Right renal pelvis (tissue), 4 donors: Measurements from ENCODE around the gene FABP1. TPM values are rescaled to one million over a fixed set of nuclear protein-coding genes. Genes with fewer than 3 reads are reported as not detected.

ENCODE experiments used
- DNase-seq, 4 donors: peaks; one replicate each; pipeline ENCODE4 v3.0.0-alpha.2; 2013; ENCODE audit warnings: low read depth in 4 of 4, low spot score in 3 of 4, missing footprints in 1 of 4
- polyA plus RNA-seq, 4 donors: library from polyadenylated mRNA; unstranded; fragments of 120-200 nt; gene quantifications; one replicate each; pipeline ENCODE4 v1.2.1, GENCODE V29; 2013; ENCODE audit not compliant: insufficient read length in 4 of 4

FABP1 gene
- polyA plus RNA-seq, 4 donors, result 19.6 to 27.9 (median 23.4) TPM

GRCh38 chr2:88116669-88117432, 11.0 kb downstream of the FABP1 start:
- no peak for DNase-seq

- DNase-seq, result no peak
Measured at GRCh38 chr2:88115825-88116518, 11.9 kb downstream of the FABP1 start.

GRCh38 chr2:88114889-88115288, 13.0 kb downstream of the FABP1 start:
- peak in 1 of 4 donors; percentile 4 for DNase-seq

- DNase-seq, result no peak
Measured at GRCh38 chr2:88113069-88113468, 14.8 kb downstream of the FABP1 start.

GRCh38 chr2:88110830-88111229, 17.0 kb downstream of the FABP1 start:
- DNase-seq, result no peak

- DNase-seq, result no peak
Measured at GRCh38 chr2:88108796-88109195, 19.1 kb downstream of the FABP1 start.

- no peak for DNase-seq
Measured at GRCh38 chr2:88100489-88100858, 27.4 kb downstream of the FABP1 start.

- DNase-seq, result no peak
Measured at GRCh38 chr2:88099798-88100488, 27.9 kb downstream of the FABP1 start.

GRCh38 chr2:88098558-88098900, 29.3 kb downstream of the FABP1 start:
- no peak for DNase-seq

GRCh38 chr2:88097891-88098557, 29.8 kb downstream of the FABP1 start:
- no peak for DNase-seq

GRCh38 chr2:88097192-88097591, 30.7 kb downstream of the FABP1 start:
- DNase-seq, result no peak

- no peak for DNase-seq
Measured at GRCh38 chr2:88096708-88097107, 31.2 kb downstream of the FABP1 start.

- DNase-seq, result no peak
Measured at GRCh38 chr2:88095022-88095421, 32.8 kb downstream of the FABP1 start.

GRCh38 chr2:88092773-88093172, 35.1 kb downstream of the FABP1 start:
- DNase-seq, result no peak

- DNase-seq, result no peak
Measured at GRCh38 chr2:88091943-88092342, 35.9 kb downstream of the FABP1 start.

GRCh38 chr2:88090446-88091283, 37.2 kb downstream of the FABP1 start:
- DNase-seq, result no peak

GRCh38 chr2:88088999-88089398, 38.9 kb downstream of the FABP1 start:
- DNase-seq, result no peak

- DNase-seq, result no peak
Measured at GRCh38 chr2:88087763-88088162, 40.1 kb downstream of the FABP1 start.

GRCh38 chr2:88087073-88087472, 40.8 kb downstream of the FABP1 start:
- no peak for DNase-seq

- no peak for DNase-seq
Measured at GRCh38 chr2:88086401-88086800, 41.5 kb downstream of the FABP1 start.
